ENCODE measurements around the gene WSB1.

DNA sequence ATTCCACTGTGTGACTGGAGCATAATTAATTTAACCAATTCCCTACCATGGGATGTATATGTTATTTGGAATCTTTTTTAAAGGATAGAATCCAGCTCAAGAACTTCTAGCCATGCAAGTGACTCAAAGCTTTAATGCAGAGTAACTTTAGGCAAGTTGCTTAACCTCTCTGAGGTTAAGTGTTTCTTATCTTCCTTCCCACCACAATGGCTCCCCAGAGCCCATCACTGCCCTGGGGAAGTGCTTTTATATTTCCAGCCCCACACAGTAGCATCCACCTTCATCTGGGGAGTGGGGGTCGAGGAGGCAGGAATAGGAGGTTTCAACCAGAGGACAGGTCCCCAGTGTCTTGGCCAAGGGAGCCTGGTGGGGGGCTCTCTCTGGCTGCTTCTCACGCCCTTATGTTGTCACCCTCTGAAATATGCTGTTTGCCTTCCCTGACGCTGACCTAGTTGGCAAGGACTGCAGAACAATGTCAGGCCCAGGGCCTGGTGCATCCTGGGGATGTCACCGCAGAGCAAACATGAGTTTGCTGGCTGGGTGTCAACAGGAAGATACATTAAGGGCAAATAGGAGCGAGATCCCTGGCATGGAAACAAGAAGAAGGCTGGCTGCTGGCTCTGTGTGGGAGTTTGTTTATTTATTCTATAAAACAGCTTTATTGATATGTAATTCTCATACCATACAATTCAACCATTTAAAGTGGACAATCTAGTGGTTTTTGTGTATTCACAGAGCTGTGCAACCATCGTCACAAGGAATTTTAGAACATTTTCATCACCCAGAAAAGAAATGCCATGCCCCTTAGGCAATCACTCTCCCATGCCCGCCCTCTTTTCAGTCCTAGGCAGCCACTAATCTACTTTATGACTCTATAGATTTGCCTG, 46.6 kb upstream of the WSB1 start:
- TF ChIP-seq POLR2A (IDR thresholded peaks at IDR 0.05; ENCODE audit: low read depth, low read length), result no peak
- TF ChIP-seq SPI1 (IDR thresholded peaks at IDR 0.05; ENCODE audit: low read depth, low read length), result no peak
- no peak for TF ChIP-seq POLR2AphosphoS5 (IDR thresholded peaks at IDR 0.05; ENCODE audit: low read depth, low read length)
- TF ChIP-seq TAF1 (IDR thresholded peaks at IDR 0.05; ENCODE audit: low read depth, low read length), result no peak
- no peak for TF ChIP-seq POU2F2 (IDR thresholded peaks at IDR 0.05; ENCODE audit: low read depth, low read length)
- TF ChIP-seq PAX5 (IDR thresholded peaks at IDR 0.05; ENCODE audit: insufficient read depth, low read length, severe bottlenecking), result no peak
